ENCODE measurements around the gene TOPBP1.
"Not testable (repeated sequence)": the region's sequence is repeated elsewhere in the genome, so short reads cannot be mapped to it uniquely, and the experiment has no call there.

TOPBP1 gene

GRCh38 chr3:133673746-133674145 is 12.0 kb upstream of the TOPBP1 start:
- no peak for DNase-seq

GRCh38 chr3:133672461-133672860 is 10.7 kb upstream of the TOPBP1 start:
- no peak for DNase-seq

- no peak for DNase-seq
Observed at GRCh38 chr3:133670525-133670995, 8.8 kb upstream of the TOPBP1 start.

- no peak for DNase-seq
Observed at GRCh38 chr3:133669949-133670524, 8.3 kb upstream of the TOPBP1 start.

- DNase-seq = no peak
Observed at GRCh38 chr3:133667118-133667517, 5.4 kb upstream of the TOPBP1 start.

GRCh38 chr3:133665188-133665587 is 3.4 kb upstream of the TOPBP1 start:
- not testable (repeated sequence) for DNase-seq

GRCh38 chr3:133663569-133664313 is 2.0 kb upstream of the TOPBP1 start:
- DNase-seq = peak; percentile 18

GRCh38 chr3:133662278-133662651 is 524 bp upstream of the TOPBP1 start:
- DNase-seq = peak; percentile 26

- DNase-seq = no peak
Observed at GRCh38 chr3:133659806-133660205, 1.9 kb downstream of the TOPBP1 start.

GRCh38 chr3:133655731-133656515 is 5.8 kb downstream of the TOPBP1 start:
- no peak for DNase-seq

- no peak for DNase-seq
Observed at GRCh38 chr3:133649486-133650068, 12.2 kb downstream of the TOPBP1 start.

- DNase-seq = no peak
Observed at GRCh38 chr3:133644768-133645167, 17.0 kb downstream of the TOPBP1 start.

- DNase-seq = no peak
Observed at GRCh38 chr3:133643611-133644010, 18.1 kb downstream of the TOPBP1 start.

- DNase-seq = no peak
Observed at GRCh38 chr3:133641254-133641653, 20.5 kb downstream of the TOPBP1 start.

GRCh38 chr3:133633439-133633838 is 28.3 kb downstream of the TOPBP1 start:
- no peak for DNase-seq

GRCh38 chr3:133629146-133629545 is 32.6 kb downstream of the TOPBP1 start:
- DNase-seq = no peak

- no peak for DNase-seq
Observed at GRCh38 chr3:133627789-133628188, 34.0 kb downstream of the TOPBP1 start.

- DNase-seq = no peak
Observed at GRCh38 chr3:133620066-133620784, 41.5 kb downstream of the TOPBP1 start.

- no peak for DNase-seq
Observed at GRCh38 chr3:133611534-133611933, 50.2 kb downstream of the TOPBP1 start.

GRCh38 chr3:133610031-133610430 is 51.7 kb downstream of the TOPBP1 start:
- DNase-seq = no peak

- no peak for DNase-seq
Observed at GRCh38 chr3:133608388-133608787, 53.4 kb downstream of the TOPBP1 start.

GRCh38 chr3:133607816-133608215 is 53.9 kb downstream of the TOPBP1 start:
- DNase-seq = no peak

- no peak for DNase-seq
Observed at GRCh38 chr3:133606902-133607301, 54.8 kb downstream of the TOPBP1 start.
